ENCODE measurements around the gene PRDM9. TPM values are rescaled to one million over a fixed set of nuclear protein-coding genes. Genes with fewer than 3 reads are reported as not detected.
"Not testable (repeated sequence)": the region's sequence is repeated elsewhere in the genome, so short reads cannot be mapped to it uniquely, and the experiment has no call there.

Gene PRDM9
- total RNA-seq, 3 donors from 2014 or later = not detected

- no peak for DNase-seq (ENCODE audit: low spot score in 2 of 2)
- TF ChIP-seq, protein P1, sequence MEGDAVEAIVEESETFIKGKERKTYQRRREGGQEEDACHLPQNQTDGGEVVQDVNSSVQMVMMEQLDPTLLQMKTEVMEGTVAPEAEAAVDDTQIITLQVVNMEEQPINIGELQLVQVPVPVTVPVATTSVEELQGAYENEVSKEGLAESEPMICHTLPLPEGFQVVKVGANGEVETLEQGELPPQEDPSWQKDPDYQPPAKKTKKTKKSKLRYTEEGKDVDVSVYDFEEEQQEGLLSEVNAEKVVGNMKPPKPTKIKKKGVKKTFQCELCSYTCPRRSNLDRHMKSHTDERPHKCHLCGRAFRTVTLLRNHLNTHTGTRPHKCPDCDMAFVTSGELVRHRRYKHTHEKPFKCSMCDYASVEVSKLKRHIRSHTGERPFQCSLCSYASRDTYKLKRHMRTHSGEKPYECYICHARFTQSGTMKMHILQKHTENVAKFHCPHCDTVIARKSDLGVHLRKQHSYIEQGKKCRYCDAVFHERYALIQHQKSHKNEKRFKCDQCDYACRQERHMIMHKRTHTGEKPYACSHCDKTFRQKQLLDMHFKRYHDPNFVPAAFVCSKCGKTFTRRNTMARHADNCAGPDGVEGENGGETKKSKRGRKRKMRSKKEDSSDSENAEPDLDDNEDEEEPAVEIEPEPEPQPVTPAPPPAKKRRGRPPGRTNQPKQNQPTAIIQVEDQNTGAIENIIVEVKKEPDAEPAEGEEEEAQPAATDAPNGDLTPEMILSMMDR (IDR thresholded peaks at IDR 0.05) = no peak
- TF ChIP-seq POLR2A (IDR thresholded peaks at IDR 0.05) (no peak), POLR2AphosphoS5 (IDR thresholded peaks at IDR 0.05) (no peak)
- intact Hi-C loops (cut with DNase I; ENCODE audit: low total_unique reads) = loop anchor here (10.0 kb wide), 1 partner anchor 248 kb away; no protein-coding TSS in a partner anchor
- H3K4me1 ChIP-seq = no peaks in the 10 kb centered on the region
- no peaks in the 10 kb centered on the region for H3K36me3 ChIP-seq
- no peak overlapping the region for H3K27ac ChIP-seq
- H3K4me3 ChIP-seq = peak overlapping the region in 1 of 3 donors; percentile 41
- no peaks in the 10 kb centered on the region for H3K27me3 ChIP-seq
- no peaks in the 10 kb centered on the region for H3K9me3 ChIP-seq
Measured at GRCh38 chr5:23506329-23507236, 826 bp upstream of the PRDM9 start.

GRCh38 chr5:23510434-23510833 lies 3.0 kb downstream of the PRDM9 start:
- DNase-seq (ENCODE audit: low spot score in 2 of 2); intact Hi-C loops (cut with DNase I; ENCODE audit: low total_unique reads); H3K36me3 ChIP-seq: not testable (repeated sequence)

GRCh38 chr5:23522553-23522952 lies 15.1 kb downstream of the PRDM9 start:
- Histone ChIP-seq H3K4me3 (no peak overlapping the region), H3K4me1 (no peaks in the 10 kb centered on the region), H3K27ac (no peak overlapping the region), H3K27me3 (no peaks in the 10 kb centered on the region), H3K36me3 (no peaks in the 10 kb centered on the region), H3K9me3 (no peaks in the 10 kb centered on the region)
- TF ChIP-seq POLR2A (IDR thresholded peaks at IDR 0.05) (no peak), POLR2AphosphoS5 (IDR thresholded peaks at IDR 0.05) (no peak)
- TF ChIP-seq, protein P1 (IDR thresholded peaks at IDR 0.05) = no peak
- intact Hi-C loops (cut with DNase I; ENCODE audit: low total_unique reads) = no loop called here
- no peak for DNase-seq (ENCODE audit: low spot score in 2 of 2)

More at GRCh38 chr5:23510434-23510833, 3.0 kb downstream of the PRDM9 start:
- H3K27ac ChIP-seq, H3K9me3 ChIP-seq, H3K4me3 ChIP-seq, H3K27me3 ChIP-seq, H3K4me1 ChIP-seq: not testable (repeated sequence)

GRCh38 chr5:23523031-23523430 lies 15.6 kb downstream of the PRDM9 start:
- TF ChIP-seq POLR2A (IDR thresholded peaks at IDR 0.05) (no peak), POLR2AphosphoS5 (IDR thresholded peaks at IDR 0.05) (no peak)
- TF ChIP-seq, protein P1 (IDR thresholded peaks at IDR 0.05) = no peak
- Histone ChIP-seq H3K4me1 (no peaks in the 10 kb centered on the region), H3K27me3 (no peaks in the 10 kb centered on the region), H3K4me3 (no peak overlapping the region), H3K9me3 (no peaks in the 10 kb centered on the region), H3K36me3 (no peaks in the 10 kb centered on the region), H3K27ac (no peak overlapping the region)
- intact Hi-C loops (cut with DNase I; ENCODE audit: low total_unique reads) = no loop called here
- no peak for DNase-seq (ENCODE audit: low spot score in 2 of 2)

DNA sequence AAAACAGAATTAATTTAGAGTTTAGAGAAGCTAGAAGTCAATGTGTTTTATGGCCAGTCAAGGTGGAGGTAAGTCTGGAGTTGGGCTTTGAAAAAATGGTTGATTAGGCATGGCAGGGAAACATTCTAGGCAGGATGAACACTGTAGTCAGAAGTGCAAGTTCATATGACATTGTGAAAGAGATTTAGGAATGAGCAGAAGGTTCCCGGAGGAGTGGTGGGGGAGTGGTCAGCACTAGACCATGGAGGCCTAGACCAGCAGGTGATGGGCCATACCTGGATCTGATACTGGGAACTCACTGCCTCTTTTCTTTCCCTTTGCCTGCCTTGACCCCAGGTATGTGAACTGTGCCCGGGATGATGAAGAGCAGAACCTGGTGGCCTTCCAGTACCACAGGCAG lies 16.6 kb downstream of the PRDM9 start:
- H3K4me3 ChIP-seq = no peak overlapping the region
- H3K4me1 ChIP-seq = no peaks in the 10 kb centered on the region
- TF ChIP-seq POLR2AphosphoS5 (IDR thresholded peaks at IDR 0.05) (no peak), POLR2A (IDR thresholded peaks at IDR 0.05) (no peak)
- TF ChIP-seq, protein P1 (IDR thresholded peaks at IDR 0.05) = no peak
- no peak for DNase-seq (ENCODE audit: low spot score in 2 of 2)
- H3K27ac ChIP-seq = no peak overlapping the region
- intact Hi-C loops (cut with DNase I; ENCODE audit: low total_unique reads) = no loop called here
- H3K27me3 ChIP-seq = no peaks in the 10 kb centered on the region
- H3K9me3 ChIP-seq = no peaks in the 10 kb centered on the region
- no peaks in the 10 kb centered on the region for H3K36me3 ChIP-seq
